ENCODE results near the gene SLC6A6.

- TF ChIP-seq CTCF (IDR thresholded peaks at IDR 0.05), result no peak
- no peak for TF ChIP-seq ATF1 (CRISPR knock-in tag; IDR thresholded peaks at IDR 0.05)
Measured at GRCh38 chr3:14510838-14511622, 108.6 kb downstream of the SLC6A6 start.
